AG04449 (cell line): ENCODE measurements around the gene PLCD3.

Experiments used
- CTCF ChIA-PET: fragments of 350-600 bp; formaldehyde crosslinking; extraction: SDS; loops from one replicate; lab custom pipeline; 2021; ENCODE audit warnings: antibody characterized with exemption; lab: Yijun Ruan, JAX
- POLR2A ChIA-PET: fragments of 400-600, 350-600 bp; formaldehyde crosslinking; extraction: SDS; loops from one replicate; lab custom pipeline; 2020; ENCODE audit warnings: antibody characterized with exemption, inconsistent platforms; lab: Yijun Ruan, JAX
- DNase-seq: peaks from one replicate; pipeline ENCODE4 v3.0.0-alpha.2; 2010; ENCODE audit warnings: low read depth, low spot score
- H3K4me3 ChIP-seq: 2 replicates; pipeline ENCODE4 v1.5.1; 2011; ENCODE audit warnings: low read depth, mild to moderate bottlenecking, control low read depth, low read length
- TF ChIP-seq, protein P1 (sequence below): IDR thresholded peaks from one replicate; pipeline ENCODE4 v1.5.1; 2011; ENCODE audit warnings: mild to moderate bottlenecking, moderate library complexity, low read length, control low read depth, inconsistent platforms; ENCODE audit not compliant: insufficient read depth; ENCODE audit errors: missing control alignments

Gene PLCD3

DNA sequence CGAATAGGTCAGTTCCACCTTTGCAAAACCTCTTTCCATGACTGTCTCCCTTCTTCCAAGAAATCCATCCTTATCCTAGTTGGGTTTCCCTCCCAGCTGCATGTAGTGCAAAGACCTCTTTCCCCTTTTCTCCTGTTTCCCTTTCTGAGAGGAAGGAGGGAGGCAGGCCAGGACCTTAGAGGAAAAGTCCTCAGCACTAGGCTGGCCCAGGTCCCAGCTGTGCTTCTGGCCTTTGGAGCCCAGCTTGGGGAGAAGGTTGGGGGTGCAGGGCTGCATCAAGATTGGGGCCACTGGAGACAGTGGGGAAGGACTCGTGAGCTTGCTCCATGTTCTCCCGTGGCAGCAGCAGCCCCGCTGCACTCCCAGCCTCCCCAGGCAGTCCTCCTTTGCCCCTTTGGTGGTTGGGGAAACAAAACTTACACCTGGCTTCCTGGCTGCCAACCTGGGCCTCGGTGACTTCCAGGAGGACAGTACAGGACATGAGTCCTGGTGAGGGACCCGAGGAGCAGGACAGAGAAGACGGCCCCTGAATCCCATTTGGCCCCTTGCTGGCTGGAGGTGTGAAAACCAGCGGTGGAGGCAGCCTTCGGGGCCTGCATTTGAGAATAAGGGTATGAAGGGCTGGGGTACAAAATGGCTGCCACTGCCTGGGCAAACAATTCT, 29.8 kb upstream of the PLCD3 start:
- POLR2A ChIA-PET, result interaction anchor here (1.3 to 6.1 kb wide), 5 partner anchors 9 to 27 kb away, joined by 5 to 308 read pairs (median 17); partner anchors contain the start of genes ACBD4 and HEXIM1

DNA sequence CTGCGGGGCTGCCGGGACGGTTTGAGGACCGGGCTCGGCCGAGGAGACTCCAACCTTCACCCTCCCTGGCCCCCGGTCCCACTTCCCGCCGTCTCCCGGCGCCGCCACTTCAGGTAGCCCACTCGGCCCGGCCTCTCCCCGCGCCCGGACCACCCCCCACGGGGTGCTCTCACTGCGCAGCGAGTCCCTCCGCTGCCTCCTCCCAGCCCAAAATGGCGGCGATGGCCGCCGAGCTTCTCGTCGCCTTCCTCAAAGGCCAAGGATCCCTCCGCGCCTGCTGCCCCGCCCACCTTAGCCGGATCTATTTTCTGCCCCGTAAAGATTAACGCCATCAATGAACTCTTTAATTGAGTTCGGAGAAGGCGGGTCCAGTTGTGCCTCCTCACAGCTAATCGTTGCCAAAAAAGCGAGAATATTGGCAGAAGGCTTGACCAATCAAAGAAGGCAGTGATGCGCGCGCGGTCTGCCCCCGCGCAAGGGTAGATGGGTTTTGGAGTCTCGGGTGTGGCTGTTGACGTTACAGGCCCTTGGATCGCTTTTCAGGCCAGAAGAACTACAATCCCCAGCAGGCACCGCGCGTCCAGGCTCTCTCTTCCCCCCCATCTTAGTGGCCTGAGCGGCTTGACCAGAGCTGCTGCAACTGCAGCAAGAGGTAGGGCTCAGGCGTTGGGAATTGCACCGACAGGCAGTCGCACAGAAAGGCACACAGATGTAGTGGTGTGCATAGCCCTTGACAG, 29.1 kb upstream of the PLCD3 start, which contains the start of gene HEXIM2:
HEXIM2 (plus strand) TSS at position 588 of the 737 bp plus-strand sequence. CDS start 919 bp downstream, outside the sequence.
- TF ChIP-seq, protein P1, sequence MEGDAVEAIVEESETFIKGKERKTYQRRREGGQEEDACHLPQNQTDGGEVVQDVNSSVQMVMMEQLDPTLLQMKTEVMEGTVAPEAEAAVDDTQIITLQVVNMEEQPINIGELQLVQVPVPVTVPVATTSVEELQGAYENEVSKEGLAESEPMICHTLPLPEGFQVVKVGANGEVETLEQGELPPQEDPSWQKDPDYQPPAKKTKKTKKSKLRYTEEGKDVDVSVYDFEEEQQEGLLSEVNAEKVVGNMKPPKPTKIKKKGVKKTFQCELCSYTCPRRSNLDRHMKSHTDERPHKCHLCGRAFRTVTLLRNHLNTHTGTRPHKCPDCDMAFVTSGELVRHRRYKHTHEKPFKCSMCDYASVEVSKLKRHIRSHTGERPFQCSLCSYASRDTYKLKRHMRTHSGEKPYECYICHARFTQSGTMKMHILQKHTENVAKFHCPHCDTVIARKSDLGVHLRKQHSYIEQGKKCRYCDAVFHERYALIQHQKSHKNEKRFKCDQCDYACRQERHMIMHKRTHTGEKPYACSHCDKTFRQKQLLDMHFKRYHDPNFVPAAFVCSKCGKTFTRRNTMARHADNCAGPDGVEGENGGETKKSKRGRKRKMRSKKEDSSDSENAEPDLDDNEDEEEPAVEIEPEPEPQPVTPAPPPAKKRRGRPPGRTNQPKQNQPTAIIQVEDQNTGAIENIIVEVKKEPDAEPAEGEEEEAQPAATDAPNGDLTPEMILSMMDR, result no peak
- peak; percentile 100 for DNase-seq
- CTCF ChIA-PET, result interaction anchor here (1.1 to 19.9 kb wide), 6 partner anchors 10 to 38 kb away, joined by 3 to 399 read pairs (median 65); partner anchors contain the start of genes ACBD4, HEXIM1 and PLCD3
- peak within 1 kb of the TSS; percentile 92 for H3K4me3 ChIP-seq
- POLR2A ChIA-PET, result interaction anchor here (1.0 to 6.1 kb wide), 7 partner anchors 10 to 31 kb away, joined by 3 to 308 read pairs (median 11); partner anchors contain the start of genes ACBD4 and HEXIM1

More for the DNA sequence above, 29.8 kb upstream of the PLCD3 start:
- no peak for DNase-seq
- TF ChIP-seq, protein P1, result no peak
- H3K4me3 ChIP-seq, result peak overlapping the region; percentile 56
- CTCF ChIA-PET, result interaction anchor here (2.5 to 19.9 kb wide), 5 partner anchors 10 to 37 kb away, joined by 7 to 399 read pairs (median 116); partner anchors contain the start of genes ACBD4, HEXIM1 and PLCD3

DNA sequence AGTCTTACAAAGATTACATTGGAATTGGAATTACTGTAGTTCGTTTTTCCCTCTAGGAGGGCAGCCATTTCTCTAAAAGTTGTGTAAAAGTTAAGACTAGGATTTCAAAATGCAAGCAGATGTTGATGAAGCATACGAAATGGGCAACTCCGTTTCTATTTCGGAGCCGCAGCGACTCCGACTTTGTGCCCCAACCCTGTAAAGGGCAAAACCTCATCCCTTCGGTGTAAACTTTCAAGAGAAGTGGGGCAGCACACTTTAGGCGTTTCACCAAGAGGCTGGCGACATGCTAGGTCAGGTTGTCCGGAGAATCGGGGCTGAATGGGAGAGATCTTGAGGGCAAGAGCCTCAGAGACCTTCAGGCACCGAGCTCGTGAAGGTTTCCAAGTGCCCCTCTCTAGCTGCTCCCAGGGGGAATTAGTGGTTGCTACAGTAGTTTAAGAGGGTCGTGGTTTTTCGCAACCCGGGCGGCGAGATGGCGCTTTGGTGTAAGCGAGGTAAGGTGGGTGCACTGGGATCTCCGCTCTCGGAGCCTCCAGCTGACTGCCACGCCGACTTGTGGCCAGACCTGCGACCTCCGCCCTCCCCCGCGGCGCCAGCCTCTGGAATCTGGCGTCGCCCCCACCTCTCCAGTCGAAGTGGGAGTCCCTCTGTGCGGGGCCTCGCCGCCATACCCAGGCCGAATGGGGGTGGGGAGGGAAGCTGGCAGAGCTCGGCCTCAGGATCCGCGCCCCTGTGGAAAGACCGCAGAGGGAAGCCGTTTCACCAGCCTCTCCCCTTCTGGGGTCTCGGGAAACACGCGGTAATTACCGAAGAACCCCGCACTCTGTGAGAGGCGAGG, 28.4 kb upstream of the PLCD3 start:
- ChIA-PET CTCF (interaction anchor here (1.0 to 19.9 kb wide), 7 partner anchors 10 to 38 kb away, joined by 3 to 399 read pairs (median 14); partner anchors contain the start of genes ACBD4, HEXIM1 and PLCD3), POLR2A (interaction anchor here (1.0 to 6.1 kb wide), 7 partner anchors 10 to 32 kb away, joined by 3 to 308 read pairs (median 11); partner anchors contain the start of genes ACBD4 and HEXIM1)
- TF ChIP-seq, protein P1, result peak; percentile 24
- H3K4me3 ChIP-seq, result peak overlapping the region; percentile 92
- DNase-seq, result no peak

DNA sequence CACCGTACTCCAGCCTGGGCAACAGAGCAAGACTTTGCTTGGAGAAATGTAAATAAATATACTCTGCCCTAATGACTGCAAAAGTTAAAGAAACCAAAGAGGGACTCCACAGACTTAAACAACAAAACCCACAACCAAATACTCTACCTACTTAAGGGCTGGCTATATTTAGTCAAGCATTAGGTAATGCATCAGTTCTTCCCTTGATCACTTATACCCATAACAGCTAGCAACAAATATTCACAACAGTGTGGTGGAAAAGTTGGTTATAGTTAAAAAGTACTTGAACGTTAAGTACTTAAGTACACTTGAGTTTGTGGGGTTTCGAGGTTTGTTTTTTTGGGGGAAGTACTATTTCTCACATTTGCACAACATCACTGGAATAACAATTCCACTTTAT, 23.9 kb upstream of the PLCD3 start:
- TF ChIP-seq, protein P1, result no peak
- POLR2A ChIA-PET, result interaction anchor here (0.6 to 1.2 kb wide), 3 partner anchors 8 to 75 kb away, joined by 3 to 9 read pairs (median 3); partner anchors contain the start of gene HEXIM1
- no peak overlapping the region for H3K4me3 ChIP-seq
- no peak for DNase-seq
- CTCF ChIA-PET, result interaction anchor here (1.0 to 19.9 kb wide), 3 partner anchors 17 to 43 kb away, joined by 3 to 399 read pairs (median 236); partner anchors contain the start of genes ACBD4 and PLCD3

DNA sequence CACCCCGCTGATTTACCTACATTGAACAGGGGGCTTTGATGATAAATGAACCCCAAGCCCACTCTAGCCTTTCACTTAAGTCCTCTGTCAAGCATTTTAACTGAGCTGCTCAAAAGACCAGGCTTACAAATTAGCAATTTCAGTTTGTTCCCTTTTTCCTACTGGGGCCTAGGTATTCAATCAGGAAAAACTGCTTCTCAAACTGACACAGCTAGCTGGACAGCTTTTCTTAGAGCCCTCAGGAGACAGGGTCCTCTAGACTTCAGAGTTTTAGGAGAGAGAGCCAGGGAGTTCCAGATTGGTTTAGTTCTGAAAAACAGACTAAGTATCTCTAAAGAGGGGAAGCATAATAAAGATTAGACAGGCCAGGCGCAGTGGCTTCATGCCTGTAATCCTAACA, 23.2 kb upstream of the PLCD3 start:
- ChIA-PET CTCF (interaction anchor here (1.0 to 19.9 kb wide), 3 partner anchors 21 to 63 kb away, joined by 3 to 399 read pairs (median 236); partner anchors contain the start of genes ACBD4 and PLCD3), POLR2A (interaction anchor here (0.6 to 0.8 kb wide), 3 partner anchors 20 to 287 kb away, joined by 3 to 4 read pairs (median 3); no protein-coding TSS in a partner anchor)
- no peak for DNase-seq

More for the DNA sequence above, 23.2 kb upstream of the PLCD3 start:
- TF ChIP-seq, protein P1, result no peak
- no peak overlapping the region for H3K4me3 ChIP-seq
